ENCODE data around the gene HBB.

HBB gene

DNA sequence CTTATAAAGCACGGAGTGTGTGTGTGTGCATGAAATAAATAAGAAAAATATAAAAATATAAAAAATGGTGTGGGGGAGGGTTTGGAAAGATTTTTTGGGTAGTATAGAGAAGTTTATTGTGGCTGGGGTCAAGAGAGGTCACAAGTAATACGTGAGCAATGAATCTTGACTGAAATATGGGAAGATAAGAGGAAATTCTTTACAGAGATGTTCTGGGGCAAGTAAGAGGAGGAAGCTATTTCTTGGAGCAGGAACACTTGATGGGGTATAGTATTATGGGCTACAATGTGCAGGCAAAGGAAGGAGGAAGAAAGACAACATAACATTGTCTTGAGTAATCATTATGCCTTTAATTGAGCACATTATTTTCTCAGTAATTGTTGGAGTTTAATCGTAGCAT lies 5.3 kb upstream of the HBB start:
- ChIA-PET POLR2A (no interaction called here), CTCF (no interaction called here)
- Histone ChIP-seq H3K9me3 (ENCODE audit: control insufficient read depth, insufficient read depth, low read depth, low read length) (no peaks in the 10 kb centered on the region), H3K36me3 (ENCODE audit: control insufficient read depth in 2 of 2, insufficient read depth in 1 of 2, low read length in 2 of 2) (no peaks in the 10 kb centered on the region), H3K4me3 (ENCODE audit: low read depth, low read length) (no peak overlapping the region), H3K4me1 (ENCODE audit: control insufficient read depth, insufficient read depth, low read length) (no peaks in the 10 kb centered on the region), H3K27ac (ENCODE audit: extremely low read depth, low read depth, low read length) (no peak overlapping the region)
- TF ChIP-seq, protein P1, sequence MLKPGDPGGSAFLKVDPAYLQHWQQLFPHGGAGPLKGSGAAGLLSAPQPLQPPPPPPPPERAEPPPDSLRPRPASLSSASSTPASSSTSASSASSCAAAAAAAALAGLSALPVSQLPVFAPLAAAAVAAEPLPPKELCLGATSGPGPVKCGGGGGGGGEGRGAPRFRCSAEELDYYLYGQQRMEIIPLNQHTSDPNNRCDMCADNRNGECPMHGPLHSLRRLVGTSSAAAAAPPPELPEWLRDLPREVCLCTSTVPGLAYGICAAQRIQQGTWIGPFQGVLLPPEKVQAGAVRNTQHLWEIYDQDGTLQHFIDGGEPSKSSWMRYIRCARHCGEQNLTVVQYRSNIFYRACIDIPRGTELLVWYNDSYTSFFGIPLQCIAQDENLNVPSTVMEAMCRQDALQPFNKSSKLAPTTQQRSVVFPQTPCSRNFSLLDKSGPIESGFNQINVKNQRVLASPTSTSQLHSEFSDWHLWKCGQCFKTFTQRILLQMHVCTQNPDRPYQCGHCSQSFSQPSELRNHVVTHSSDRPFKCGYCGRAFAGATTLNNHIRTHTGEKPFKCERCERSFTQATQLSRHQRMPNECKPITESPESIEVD (tag by site-specific recombination; IDR thresholded peaks at IDR 0.05) = no peak

DNA sequence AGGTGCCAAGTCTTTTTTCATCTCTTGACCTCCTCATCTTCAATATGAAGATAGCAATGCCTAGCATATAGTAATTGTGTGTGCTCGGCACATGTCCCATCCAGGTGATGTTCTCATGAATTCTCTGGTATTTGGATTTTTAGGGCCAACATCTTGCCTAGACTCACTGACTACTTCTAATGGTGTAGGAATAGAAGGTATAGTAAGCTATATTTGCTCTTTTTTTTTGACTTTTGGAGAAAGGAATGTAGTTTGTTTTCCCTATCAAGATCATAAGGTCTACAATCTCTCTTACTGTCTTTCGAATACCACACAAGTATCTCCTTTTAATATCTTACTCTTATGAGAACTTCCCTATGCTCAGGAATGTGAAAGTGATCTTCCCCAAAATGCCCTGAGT lies 4.2 kb upstream of the HBB start:
- no peak overlapping the region for H3K4me3 ChIP-seq (ENCODE audit: low read depth, low read length)
- no peak overlapping the region for H3K27ac ChIP-seq (ENCODE audit: extremely low read depth, low read depth, low read length)
- TF ChIP-seq ZNF366 (tag by site-specific recombination; conservative IDR thresholded peaks at IDR 0.05) (no peak), ZNF37A (tag by site-specific recombination; IDR thresholded peaks at IDR 0.05) (no peak), ZFP41 (tag by site-specific recombination; IDR thresholded peaks at IDR 0.05; ENCODE audit: borderline replicate concordance) (no peak), ZFHX2 (tag by site-specific recombination; conservative IDR thresholded peaks at IDR 0.05) (no peak)
- TF ChIP-seq, protein P2, sequence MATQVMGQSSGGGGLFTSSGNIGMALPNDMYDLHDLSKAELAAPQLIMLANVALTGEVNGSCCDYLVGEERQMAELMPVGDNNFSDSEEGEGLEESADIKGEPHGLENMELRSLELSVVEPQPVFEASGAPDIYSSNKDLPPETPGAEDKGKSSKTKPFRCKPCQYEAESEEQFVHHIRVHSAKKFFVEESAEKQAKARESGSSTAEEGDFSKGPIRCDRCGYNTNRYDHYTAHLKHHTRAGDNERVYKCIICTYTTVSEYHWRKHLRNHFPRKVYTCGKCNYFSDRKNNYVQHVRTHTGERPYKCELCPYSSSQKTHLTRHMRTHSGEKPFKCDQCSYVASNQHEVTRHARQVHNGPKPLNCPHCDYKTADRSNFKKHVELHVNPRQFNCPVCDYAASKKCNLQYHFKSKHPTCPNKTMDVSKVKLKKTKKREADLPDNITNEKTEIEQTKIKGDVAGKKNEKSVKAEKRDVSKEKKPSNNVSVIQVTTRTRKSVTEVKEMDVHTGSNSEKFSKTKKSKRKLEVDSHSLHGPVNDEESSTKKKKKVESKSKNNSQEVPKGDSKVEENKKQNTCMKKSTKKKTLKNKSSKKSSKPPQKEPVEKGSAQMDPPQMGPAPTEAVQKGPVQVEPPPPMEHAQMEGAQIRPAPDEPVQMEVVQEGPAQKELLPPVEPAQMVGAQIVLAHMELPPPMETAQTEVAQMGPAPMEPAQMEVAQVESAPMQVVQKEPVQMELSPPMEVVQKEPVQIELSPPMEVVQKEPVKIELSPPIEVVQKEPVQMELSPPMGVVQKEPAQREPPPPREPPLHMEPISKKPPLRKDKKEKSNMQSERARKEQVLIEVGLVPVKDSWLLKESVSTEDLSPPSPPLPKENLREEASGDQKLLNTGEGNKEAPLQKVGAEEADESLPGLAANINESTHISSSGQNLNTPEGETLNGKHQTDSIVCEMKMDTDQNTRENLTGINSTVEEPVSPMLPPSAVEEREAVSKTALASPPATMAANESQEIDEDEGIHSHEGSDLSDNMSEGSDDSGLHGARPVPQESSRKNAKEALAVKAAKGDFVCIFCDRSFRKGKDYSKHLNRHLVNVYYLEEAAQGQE (tag by site-specific recombination; IDR thresholded peaks at IDR 0.05) = no peak
- TF ChIP-seq, protein P3, sequence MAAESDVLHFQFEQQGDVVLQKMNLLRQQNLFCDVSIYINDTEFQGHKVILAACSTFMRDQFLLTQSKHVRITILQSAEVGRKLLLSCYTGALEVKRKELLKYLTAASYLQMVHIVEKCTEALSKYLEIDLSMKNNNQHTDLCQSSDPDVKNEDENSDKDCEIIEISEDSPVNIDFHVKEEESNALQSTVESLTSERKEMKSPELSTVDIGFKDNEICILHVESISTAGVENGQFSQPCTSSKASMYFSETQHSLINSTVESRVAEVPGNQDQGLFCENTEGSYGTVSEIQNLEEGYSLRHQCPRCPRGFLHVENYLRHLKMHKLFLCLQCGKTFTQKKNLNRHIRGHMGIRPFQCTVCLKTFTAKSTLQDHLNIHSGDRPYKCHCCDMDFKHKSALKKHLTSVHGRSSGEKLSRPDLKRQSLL (tag by site-specific recombination; IDR thresholded peaks at IDR 0.05) = no peak
- TF ChIP-seq, protein P4, sequence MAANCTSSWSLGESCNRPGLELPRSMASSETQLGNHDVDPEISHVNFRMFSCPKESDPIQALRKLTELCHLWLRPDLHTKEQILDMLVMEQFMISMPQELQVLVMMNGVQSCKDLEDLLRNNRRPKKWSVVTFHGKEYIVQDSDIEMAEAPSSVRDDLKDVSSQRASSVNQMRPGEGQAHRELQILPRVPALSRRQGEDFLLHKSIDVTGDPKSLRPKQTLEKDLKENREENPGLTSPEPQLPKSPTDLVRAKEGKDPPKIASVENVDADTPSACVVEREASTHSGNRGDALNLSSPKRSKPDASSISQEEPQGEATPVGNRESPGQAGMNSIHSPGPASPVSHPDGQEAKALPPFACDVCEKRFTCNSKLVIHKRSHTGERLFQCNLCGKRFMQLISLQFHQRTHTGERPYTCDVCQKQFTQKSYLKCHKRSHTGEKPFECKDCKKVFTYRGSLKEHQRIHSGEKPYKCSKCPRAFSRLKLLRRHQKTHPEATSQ (tag by site-specific recombination; IDR thresholded peaks at IDR 0.05) = no peak
- TF ChIP-seq, protein P5, sequence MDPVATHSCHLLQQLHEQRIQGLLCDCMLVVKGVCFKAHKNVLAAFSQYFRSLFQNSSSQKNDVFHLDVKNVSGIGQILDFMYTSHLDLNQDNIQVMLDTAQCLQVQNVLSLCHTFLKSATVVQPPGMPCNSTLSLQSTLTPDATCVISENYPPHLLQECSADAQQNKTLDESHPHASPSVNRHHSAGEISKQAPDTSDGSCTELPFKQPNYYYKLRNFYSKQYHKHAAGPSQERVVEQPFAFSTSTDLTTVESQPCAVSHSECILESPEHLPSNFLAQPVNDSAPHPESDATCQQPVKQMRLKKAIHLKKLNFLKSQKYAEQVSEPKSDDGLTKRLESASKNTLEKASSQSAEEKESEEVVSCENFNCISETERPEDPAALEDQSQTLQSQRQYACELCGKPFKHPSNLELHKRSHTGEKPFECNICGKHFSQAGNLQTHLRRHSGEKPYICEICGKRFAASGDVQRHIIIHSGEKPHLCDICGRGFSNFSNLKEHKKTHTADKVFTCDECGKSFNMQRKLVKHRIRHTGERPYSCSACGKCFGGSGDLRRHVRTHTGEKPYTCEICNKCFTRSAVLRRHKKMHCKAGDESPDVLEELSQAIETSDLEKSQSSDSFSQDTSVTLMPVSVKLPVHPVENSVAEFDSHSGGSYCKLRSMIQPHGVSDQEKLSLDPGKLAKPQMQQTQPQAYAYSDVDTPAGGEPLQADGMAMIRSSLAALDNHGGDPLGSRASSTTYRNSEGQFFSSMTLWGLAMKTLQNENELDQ (tag by site-specific recombination; IDR thresholded peaks at IDR 0.05; ENCODE audit: low read depth) = no peak
- CTCF ChIA-PET = no interaction called here
- H3K4me1 ChIP-seq (ENCODE audit: control insufficient read depth, insufficient read depth, low read length) = no peaks in the 10 kb centered on the region
- POLR2A ChIA-PET = no interaction called here
- H3K36me3 ChIP-seq (ENCODE audit: control insufficient read depth in 2 of 2, insufficient read depth in 1 of 2, low read length in 2 of 2) = no peaks in the 10 kb centered on the region
- no peaks in the 10 kb centered on the region for H3K9me3 ChIP-seq (ENCODE audit: control insufficient read depth, insufficient read depth, low read depth, low read length)

DNA sequence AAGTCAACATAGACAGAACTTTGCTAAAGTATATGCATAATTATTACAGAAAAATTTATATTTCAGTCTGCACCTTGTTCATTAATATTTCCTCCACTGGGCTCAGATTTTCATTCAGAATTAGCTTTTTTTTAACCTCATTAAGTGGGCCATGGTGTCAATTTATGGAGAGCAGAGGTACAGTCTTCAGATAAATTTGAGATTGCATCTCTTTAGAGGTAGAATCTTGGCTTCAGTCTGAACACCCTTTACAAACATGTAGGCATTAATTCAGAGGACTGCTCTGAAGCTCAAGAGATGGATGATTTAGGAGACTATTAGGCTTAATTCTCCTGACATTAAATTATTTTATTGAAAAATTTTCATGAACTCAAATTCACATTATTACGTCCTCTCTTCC lies 3.4 kb upstream of the HBB start:
- no peak for TF ChIP-seq KLF8 (tag by site-specific recombination; IDR thresholded peaks at IDR 0.05)
- Histone ChIP-seq H3K4me1 (ENCODE audit: control insufficient read depth, insufficient read depth, low read length) (no peaks in the 10 kb centered on the region), H3K36me3 (ENCODE audit: control insufficient read depth in 2 of 2, insufficient read depth in 1 of 2, low read length in 2 of 2) (no peaks in the 10 kb centered on the region), H3K9me3 (ENCODE audit: control insufficient read depth, insufficient read depth, low read depth, low read length) (no peaks in the 10 kb centered on the region), H3K27ac (ENCODE audit: extremely low read depth, low read depth, low read length) (no peak overlapping the region), H3K4me3 (ENCODE audit: low read depth, low read length) (no peak overlapping the region)
- ChIA-PET POLR2A (no interaction called here), CTCF (interaction anchor here (0.6 kb wide), 1 partner anchor 810 kb away, joined by 3 read pairs; no protein-coding TSS in a partner anchor)
